Muscle of back (tissue), 11 donors: ENCODE measurements around the gene TP63. TPM values are rescaled to one million over a fixed set of nuclear protein-coding genes. Genes with fewer than 3 reads are reported as not detected.
A peak's percentile ranks its signal among the peaks of the same experiment; 100 is the strongest.
"Not testable (repeated sequence)": the region's sequence is repeated elsewhere in the genome, so short reads cannot be mapped to it uniquely, and the experiment has no call there.

Source experiments
- DNase-seq, 3 donors: peaks; one replicate each; pipeline versions ENCODE4 v3.0.0 to v3.0.0-alpha.2; 2013
- polyA plus RNA-seq, 10 donors: library from polyadenylated mRNA; unstranded; fragments of 120-200 nt; gene quantifications; one replicate each; pipeline ENCODE4 v1.2.1, GENCODE V29; 2013; ENCODE audit not compliant: insufficient read length in 10 of 10

TP63 gene
- polyA plus RNA-seq, 10 donors = 7.2 to 43.6 (median 14.8) TPM

DNA sequence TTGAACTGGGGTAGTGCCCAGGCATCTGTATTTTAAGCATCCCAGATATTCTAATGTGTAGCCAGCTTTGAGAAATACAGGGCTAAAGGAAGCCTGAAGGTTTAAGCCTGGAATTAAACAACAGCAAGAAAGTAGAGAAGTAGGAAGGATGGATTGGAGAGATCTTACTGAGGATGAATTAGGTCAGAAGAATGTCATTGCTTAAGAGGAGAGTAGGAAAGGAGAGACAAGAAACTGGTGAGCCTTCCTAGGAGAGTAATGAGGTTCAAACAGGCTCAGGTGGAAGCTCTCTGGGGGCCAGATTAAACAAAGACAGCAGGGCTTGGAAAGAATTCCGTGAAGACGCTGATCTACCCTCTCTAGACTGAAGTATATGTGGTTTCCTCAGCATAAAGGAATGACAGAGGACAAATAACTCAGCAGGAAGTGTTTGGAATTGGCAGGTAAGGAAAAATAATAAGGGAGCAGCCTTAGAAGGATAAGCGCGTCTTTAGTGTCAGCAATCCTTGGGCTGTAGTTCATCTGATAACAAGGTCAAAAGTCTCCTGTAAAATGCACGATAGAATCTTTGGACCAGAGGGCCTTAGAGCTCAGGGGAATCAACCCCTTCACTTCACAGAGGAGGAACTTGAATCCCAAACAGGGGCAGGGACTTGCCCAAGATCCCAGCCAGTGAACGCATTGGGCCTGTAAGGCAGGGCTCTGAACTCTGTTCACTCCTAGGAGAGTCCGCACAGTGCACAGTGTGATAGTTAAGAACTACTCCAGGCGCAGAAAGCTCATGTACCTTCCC lies 90.9 kb downstream of the TP63 start:
- no peak for DNase-seq

DNA sequence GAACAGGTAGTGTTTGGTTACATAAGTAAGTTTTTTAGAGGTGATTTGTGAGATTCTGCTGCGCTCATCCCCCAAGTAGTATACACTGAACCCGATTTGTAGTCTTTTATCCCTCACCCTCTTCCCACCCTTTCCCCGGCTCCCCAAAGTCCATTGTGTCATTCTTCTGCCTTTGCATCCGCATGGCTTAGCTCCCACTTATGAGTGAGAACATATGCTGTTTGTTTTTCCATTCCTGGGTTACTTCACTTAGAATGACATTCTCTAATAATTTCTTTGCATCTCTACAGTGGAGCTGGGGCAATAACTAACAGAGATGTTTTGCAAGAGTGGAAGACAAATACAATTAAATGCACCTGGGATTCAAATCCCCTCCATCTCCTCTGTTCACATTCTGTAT lies 93.2 kb downstream of the TP63 start:
- peak; percentile 71 to 87 (median 77) for DNase-seq

DNA sequence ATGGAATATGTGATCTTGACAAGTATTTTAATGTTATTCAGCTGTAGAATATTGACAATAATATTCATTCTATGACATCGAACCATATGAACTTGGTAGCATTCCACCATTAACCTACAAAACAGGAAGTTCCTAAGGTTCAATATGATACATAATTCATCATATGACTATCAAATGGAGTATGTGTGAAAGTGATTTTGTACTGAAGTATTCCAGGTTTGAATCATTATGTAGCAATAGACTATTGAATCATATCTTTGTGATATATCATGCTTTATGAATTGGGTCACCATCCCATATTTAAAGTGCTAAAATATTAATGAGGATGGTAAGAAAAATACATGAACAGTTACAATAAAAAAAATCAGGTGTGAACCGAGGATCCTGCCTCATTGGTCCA lies 95.1 kb downstream of the TP63 start:
- no peak for DNase-seq

- no peak for DNase-seq
Observed at GRCh38 chr3:189727158-189727557, 96.0 kb downstream of the TP63 start.

GRCh38 chr3:189727898-189728297 lies 96.7 kb downstream of the TP63 start:
- DNase-seq = peak; percentile 40 to 84 (median 68)

- DNase-seq = no peak
Observed at GRCh38 chr3:189728915-189729314, 97.7 kb downstream of the TP63 start.

GRCh38 chr3:189734061-189734460 lies 102.9 kb downstream of the TP63 start:
- no peak for DNase-seq

- DNase-seq = no peak
Observed at GRCh38 chr3:189735913-189736312, 104.7 kb downstream of the TP63 start.

DNA sequence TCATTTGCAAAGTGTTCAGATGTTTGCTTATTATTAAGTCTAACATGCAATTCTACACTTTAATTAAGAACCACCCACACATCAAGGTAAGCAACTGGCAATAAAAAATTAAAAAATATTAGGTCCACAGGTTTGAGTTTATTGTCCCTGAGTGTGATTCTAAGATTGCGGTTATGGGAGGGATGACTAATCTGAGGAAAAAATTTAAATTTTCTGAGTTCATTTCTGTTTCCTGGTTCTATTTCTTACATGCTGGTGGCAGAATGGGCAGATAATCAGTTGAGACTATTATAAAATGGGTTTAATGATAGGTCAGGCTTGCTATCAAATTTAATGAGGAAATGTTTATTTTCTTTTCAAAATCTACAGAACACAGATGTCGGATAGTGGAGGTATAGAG lies 105.9 kb downstream of the TP63 start:
- DNase-seq = no peak

GRCh38 chr3:189737619-189738018 lies 106.4 kb downstream of the TP63 start:
- DNase-seq = peak in 1 of 3 donors; percentile 30

DNA sequence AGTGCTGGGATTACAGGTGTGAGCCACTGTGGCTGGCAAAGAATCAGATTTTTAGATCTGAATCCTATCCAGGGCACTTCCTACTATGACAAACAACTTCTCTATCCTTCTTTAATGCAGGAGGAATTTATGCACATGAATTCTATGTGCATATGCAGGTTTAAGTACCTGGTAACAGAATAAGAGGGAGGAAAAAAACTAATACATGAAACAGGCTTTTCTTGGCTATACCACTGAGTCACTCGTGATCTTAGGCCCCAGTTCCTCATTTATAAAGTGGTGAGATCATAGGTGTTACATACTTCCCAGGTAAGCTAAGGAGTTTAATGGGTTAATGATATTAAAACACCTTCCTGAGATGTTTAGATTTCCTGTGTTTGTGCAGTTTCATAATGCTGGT lies 108.2 kb downstream of the TP63 start:
- DNase-seq = no peak

DNA sequence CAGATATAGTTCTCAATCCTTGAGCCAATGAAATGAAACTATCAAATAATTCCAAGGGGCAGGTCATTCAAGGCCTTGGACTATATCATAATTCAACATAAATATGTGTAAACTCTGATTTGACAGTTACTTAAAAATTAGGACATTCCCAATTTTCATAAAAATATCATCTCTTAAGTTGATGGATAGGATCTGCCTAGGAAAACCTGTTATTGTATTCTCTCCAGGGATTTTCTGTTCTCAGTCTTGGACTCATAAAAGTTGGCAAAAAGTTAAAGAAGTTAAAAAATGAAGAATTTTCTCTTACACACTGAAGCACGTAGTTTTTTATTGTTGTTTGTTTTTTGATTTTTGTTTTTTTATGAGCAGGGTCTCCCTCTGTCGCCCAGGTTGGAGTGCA lies 109.0 kb downstream of the TP63 start:
- peak in 1 of 3 donors; percentile 52 for DNase-seq

DNA sequence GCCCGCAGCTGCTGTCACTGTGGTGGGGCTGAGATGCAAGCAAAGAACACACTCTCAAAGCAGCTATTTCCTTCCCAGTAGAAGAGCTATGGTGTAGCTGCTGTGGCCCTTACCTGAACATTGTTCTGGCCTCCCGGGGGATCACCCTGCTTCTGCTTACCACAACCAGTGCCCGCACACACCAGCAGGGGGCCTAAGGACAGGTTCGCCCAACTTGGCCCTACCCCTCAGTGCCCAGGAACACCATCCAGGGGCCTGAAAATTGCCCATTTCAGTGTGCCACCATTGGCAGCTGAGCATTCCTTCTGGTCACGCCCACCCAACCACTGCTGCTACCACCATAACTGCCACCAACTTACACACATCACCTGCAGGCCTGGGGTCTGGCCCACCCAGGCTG lies 113.0 kb downstream of the TP63 start:
- DNase-seq = no peak

- DNase-seq = no peak
Observed at GRCh38 chr3:189745622-189746021, 114.4 kb downstream of the TP63 start.

DNA sequence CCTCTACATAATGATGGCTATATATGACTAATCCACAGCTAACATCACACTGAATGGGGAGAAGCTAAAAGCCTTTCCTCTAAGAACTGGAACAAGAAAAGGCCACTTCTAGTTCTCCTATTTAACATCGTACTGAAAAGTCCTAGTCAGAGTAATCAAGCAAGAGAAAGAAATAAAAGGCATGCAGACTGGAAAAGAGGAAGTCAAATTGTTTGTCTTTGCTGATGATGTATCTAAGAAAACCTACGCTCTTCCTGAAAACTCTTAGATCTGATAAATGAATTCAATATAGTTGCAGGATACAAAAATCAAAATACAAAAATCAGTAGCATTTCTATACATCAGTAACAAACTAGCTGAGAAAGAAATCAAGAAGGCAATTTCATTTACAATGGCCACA lies 116.9 kb downstream of the TP63 start:
- DNase-seq = no peak

DNA sequence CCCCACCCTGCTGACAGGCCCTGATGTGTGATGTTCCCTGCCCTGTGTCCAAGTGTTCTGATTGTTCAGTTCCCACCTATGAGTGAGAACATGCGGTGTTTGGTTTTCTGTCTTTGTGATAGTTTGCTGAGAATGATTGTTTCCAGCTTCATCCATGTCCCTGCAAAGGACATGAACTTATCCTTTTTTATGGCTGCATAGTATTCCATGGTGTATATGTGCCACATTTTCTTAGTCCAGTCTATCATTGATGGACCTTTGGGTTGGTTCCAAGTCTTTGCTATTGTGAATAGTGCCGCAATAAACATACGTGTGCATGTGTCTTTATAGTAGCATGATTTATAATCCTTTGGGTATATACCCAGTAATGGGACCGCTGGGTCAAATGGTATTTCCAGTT lies 119.8 kb downstream of the TP63 start:
- DNase-seq = not testable (repeated sequence)

DNA sequence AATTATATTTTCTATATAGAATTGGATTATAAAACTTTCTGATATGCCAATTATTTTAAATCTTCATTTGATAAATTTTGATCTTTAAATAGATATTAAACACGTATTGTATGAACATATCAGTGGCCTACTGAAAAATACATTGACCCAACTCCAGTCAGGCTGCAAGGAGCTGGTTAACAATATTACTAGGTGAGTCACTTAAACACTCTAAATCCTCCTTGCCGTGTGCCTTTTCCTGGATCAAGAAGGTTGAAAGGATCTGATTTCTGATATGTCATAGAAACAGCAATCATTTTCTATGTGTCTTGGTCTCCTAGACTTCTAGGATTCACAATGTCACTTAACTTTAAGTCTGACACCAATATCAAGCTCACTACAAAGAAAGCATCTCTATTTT lies 123.2 kb downstream of the TP63 start:
- no peak for DNase-seq

GRCh38 chr3:189756582-189757078 lies 125.4 kb downstream of the TP63 start:
- no peak for DNase-seq

DNA sequence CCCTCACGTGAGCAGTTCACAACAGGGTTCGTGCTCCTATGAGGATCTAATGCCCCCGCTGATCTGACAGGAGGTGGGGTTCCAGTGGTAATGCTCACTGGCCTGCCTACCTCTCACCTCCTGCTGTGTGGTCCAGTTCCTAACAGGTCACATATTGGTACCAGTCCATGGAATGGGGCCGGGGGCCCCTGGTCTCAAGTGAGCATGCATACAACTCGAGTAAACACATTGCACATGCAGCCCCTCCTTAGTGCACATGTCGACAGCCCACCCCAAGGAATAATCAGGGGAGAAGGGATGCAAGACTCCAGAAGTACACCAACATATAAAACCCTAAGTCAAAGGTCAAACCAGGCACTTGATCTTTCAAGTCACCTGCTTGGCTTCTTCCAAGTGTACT lies 127.0 kb downstream of the TP63 start:
- no peak for DNase-seq

GRCh38 chr3:189766416-189766815 lies 135.2 kb downstream of the TP63 start:
- no peak for DNase-seq

DNA sequence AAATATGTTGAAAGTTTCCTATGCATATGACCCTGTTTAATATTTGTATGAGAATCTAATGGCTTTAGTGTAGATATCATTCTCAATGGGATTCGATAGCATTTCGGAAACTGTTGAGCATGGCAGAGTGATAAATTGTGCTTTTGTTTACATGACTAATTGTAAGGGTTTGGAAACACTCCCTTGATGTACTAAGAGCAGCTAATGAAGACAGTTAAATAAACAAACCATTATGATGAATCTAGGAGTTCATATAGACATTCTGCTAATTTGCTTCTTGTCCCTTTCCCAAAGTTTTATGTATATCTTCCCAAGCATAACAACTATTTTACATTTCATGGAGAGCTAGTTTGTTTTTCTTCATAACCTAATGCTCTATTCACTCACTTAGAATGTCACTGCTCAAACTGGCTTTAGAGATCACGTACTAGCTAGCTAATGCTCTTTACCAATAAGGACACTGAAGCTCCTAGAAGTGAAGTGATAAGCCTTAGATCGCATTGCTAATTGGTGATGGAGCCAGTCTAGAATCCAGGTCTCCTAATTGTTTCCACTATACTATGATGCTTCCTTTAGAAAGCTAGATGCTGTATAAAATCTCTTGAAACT lies 140.8 kb downstream of the TP63 start:
- no peak for DNase-seq

DNA sequence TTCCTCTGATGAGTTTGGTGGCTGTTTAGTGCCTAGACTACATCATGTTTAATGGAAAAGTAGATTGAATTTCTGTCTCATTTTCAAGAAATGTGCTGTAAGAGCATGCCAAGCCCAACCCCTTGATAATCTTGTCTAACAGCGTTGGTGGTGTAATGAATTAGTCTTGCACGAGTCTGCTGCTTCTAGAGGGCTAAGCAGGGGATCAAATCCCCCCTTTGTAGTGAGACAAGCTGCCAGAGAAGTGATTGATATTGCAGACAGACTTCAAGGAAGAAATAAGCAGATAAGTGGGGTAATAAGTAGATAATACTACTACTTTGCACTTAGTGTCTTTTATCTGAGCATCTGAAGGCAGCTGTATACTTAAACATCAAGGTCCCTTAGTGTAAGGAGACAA lies 141.4 kb downstream of the TP63 start:
- DNase-seq = no peak

DNA sequence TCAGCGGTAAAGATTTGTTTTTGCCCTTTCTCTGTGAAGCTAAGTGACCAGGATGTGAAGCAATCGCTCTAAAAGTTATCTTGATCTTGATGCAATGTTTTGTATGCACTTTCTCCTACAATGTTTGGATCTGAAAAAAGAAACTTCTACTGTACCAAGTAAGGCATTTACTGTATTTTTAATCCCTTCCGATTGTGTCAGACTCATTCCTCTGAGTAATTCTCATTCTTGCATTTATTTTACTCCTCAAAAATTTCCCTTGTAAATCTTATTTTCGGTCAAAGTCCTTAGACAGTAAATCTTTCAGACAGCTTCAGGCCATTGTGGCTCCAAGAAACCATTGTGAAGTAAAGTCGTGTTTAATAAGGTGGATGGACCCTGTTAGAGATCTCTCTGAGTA lies 141.9 kb downstream of the TP63 start:
- DNase-seq = peak in 1 of 3 donors; percentile 26
